ENCODE results near the gene PLCD3.

The PLCD3 gene

DNA sequence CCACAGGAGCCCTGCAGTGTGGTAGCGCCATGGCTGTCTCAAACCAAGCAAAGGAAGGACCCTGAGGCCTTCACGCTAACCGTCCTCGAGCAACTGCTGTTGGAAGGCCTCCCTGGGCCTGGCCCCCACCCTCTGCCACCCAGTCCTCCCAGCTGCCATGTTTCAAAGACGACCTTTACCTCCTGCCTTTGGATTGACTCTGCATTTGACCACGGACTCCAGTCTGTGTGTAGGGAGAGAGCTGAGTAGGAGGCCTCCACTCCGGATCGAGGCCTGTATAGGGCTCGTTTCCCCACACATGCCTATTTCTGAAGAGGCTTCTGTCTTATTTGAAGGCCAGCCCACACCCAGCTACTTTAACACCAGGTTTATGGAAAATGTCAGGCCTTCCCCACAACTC, 24.3 kb downstream of the PLCD3 start:
- H3K4me3 ChIP-seq (ENCODE audit: low read depth, low read length) = no peak overlapping the region
- TF ChIP-seq CTCF (IDR thresholded peaks at IDR 0.05; ENCODE audit: low read depth, low read length) = no peak

GRCh38 chr17:45107293-45108010, 24.9 kb downstream of the PLCD3 start:
- no peak overlapping the region for H3K4me3 ChIP-seq (ENCODE audit: low read depth, low read length)
- no peak for TF ChIP-seq CTCF (IDR thresholded peaks at IDR 0.05; ENCODE audit: low read depth, low read length)

DNA sequence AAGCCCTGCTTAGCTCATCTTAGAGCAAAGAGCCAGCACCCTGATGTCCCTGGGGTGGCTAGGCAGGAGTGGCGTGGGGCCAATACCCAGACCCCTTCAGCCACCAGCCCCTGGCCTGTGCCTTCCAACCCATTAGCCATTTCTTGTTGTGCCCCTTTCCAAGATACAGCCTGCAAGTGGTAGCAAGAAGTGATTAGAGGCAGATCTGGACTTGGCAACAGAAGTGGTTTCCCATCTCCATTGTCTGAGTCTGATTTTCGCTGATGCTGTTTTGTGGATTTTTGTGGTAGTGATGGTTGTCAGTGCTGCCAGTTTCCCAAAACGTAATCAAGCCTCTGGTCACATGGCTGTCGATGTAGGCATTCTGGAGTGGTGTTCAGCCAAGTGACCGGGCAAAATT, 25.7 kb downstream of the PLCD3 start:
- TF ChIP-seq CTCF (IDR thresholded peaks at IDR 0.05; ENCODE audit: low read depth, low read length) = no peak
- no peak overlapping the region for H3K4me3 ChIP-seq (ENCODE audit: low read depth, low read length)

- no peak overlapping the region for H3K4me3 ChIP-seq (ENCODE audit: low read depth, low read length)
- no peak for TF ChIP-seq CTCF (IDR thresholded peaks at IDR 0.05; ENCODE audit: low read depth, low read length)
Observed at GRCh38 chr17:45106096-45106495, 26.2 kb downstream of the PLCD3 start.

GRCh38 chr17:45104907-45105624, 27.2 kb downstream of the PLCD3 start:
- no peak overlapping the region for H3K4me3 ChIP-seq (ENCODE audit: low read depth, low read length)
- no peak for TF ChIP-seq CTCF (IDR thresholded peaks at IDR 0.05; ENCODE audit: low read depth, low read length)

DNA sequence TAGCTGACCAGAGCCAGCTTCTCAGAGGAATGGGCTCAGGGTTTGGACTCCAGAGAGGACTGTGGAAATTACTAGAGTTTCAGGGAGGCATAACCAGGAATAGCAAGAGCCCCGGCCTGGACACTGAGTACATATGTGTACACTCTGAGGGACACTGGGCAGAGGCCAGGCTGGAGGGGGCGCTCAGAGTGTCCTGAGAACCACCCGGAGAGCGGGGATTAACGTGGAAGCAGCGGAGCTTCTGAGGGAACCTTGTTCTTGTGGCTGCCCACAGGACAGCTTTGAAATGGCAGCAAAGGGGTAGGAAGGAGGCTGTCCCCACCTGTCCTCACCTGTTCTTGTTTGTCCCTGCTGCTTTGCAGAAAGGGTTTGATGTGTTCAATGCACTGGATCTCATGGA, 27.8 kb downstream of the PLCD3 start:
- no peak for TF ChIP-seq CTCF (IDR thresholded peaks at IDR 0.05; ENCODE audit: low read depth, low read length)
- H3K4me3 ChIP-seq (ENCODE audit: low read depth, low read length) = no peak overlapping the region

- H3K4me3 ChIP-seq (ENCODE audit: low read depth, low read length) = no peak overlapping the region
- no peak for TF ChIP-seq CTCF (IDR thresholded peaks at IDR 0.05; ENCODE audit: low read depth, low read length)
Observed at GRCh38 chr17:45104029-45104428, 28.3 kb downstream of the PLCD3 start.

Measured in WI38 (cell line).